H1 (cell line): ENCODE measurements around the gene TGFBR2. TPM values are rescaled to one million over a fixed set of nuclear protein-coding genes. Genes with fewer than 3 reads are reported as not detected.

Experiments used
- CTCF ChIA-PET: fragments of 300-600 bp; sonication (Branson Sonifier 250); formaldehyde crosslinking; loops from one replicate; lab custom pipeline; 2021; ENCODE audit not compliant: partially characterized antibody; lab: Charles Lee
- POLR2A ChIA-PET: fragments of 300-600 bp; sonication (Branson Sonifier 250); formaldehyde crosslinking; loops from one replicate; lab custom pipeline; 2021; ENCODE audit warnings: inconsistent platforms; ENCODE audit not compliant: partially characterized antibody; lab: Charles Lee
- DNase-seq, 2 experiments: peaks; one replicate each; pipeline versions ENCODE4 v3.0.0 to v3.0.0-alpha.2; 2010 to 2022; ENCODE audit warnings: low spot score in 2 of 2, low read depth in 1 of 2, mixed read lengths in 1 of 2
- FAIRE-seq: peaks from 2 replicates; lab custom pipeline; 2011; peaks lifted over from hg19 to GRCh38; lab: Jason Lieb, UNC
- H2AFZ ChIP-seq: 2 replicates; pipeline ENCODE4 v1.8.1; 2012; ENCODE audit warnings: low read length, inconsistent platforms
- H2AK5ac ChIP-seq: 2 replicates; pipeline ENCODE4 v1.6.1; 2013; ENCODE audit warnings: low read depth, low read length
- H2BK120ac ChIP-seq: replicated peaks from 2 replicates; pipeline ENCODE3; 2013; ENCODE audit warnings: low read depth, low read length, inconsistent platforms
- H2BK12ac ChIP-seq: 2 replicates; pipeline ENCODE4 v1.6.1; 2013; ENCODE audit warnings: low read depth, low read length
- H2BK15ac ChIP-seq: 2 replicates; pipeline ENCODE4 v1.6.1; 2013; ENCODE audit warnings: low read length
- H2BK20ac ChIP-seq: 2 replicates; pipeline ENCODE4 v1.6.1; 2013; ENCODE audit warnings: low read length
- H2BK5ac ChIP-seq: 2 replicates; pipeline ENCODE4 v1.6.1; 2013; ENCODE audit warnings: low read depth, low read length
- H3K14ac ChIP-seq: 2 replicates; pipeline ENCODE4 v1.6.1; 2013; ENCODE audit warnings: inconsistent platforms; ENCODE audit not compliant: insufficient read length
- H3K18ac ChIP-seq: 2 replicates; pipeline ENCODE4 v1.6.1; 2013; ENCODE audit warnings: low read length; ENCODE audit errors: extremely low read depth
- H3K23ac ChIP-seq: 2 replicates; pipeline ENCODE4 v1.6.1; 2013; ENCODE audit warnings: inconsistent platforms; ENCODE audit not compliant: insufficient read length
- H3K23me2 ChIP-seq: 2 replicates; pipeline ENCODE4 v1.6.1; 2013; ENCODE audit warnings: low read depth, low read length
- H3K27ac ChIP-seq: 2 replicates; pipeline ENCODE4 v1.6.1; 2011; ENCODE audit warnings: low read depth, low read length, inconsistent platforms
- H3K27me3 ChIP-seq, 4 experiments: replicated peaks in 1 of 4; 1 replicate in 1 of 4; 2 replicates in 3 of 4; pipeline versions ENCODE4 v1.6.1 to v1.8.1; 2011 to 2013; ENCODE audit warnings: low read length in 3 of 4, mild to moderate bottlenecking in 3 of 4, inconsistent platforms in 2 of 4, mixed read lengths in 2 of 4, moderate library complexity in 1 of 4; ENCODE audit not compliant: control insufficient read depth in 3 of 4, insufficient read depth in 3 of 4; ENCODE audit errors: extremely low read depth in 1 of 4
- H3K36me3 ChIP-seq, 4 experiments: 2 replicates each; pipeline versions ENCODE4 v1.6.1 to v1.8.1; 2011 to 2013; ENCODE audit warnings: mild to moderate bottlenecking in 4 of 4, low read length in 3 of 4, moderate library complexity in 2 of 4, control low read depth in 1 of 4, inconsistent platforms in 1 of 4; ENCODE audit not compliant: insufficient read depth in 4 of 4, control insufficient read depth in 2 of 4
- H3K4ac ChIP-seq: replicated peaks from 2 replicates; pipeline ENCODE3; 2013; ENCODE audit warnings: low read length, low read depth, mixed read lengths, inconsistent platforms; ENCODE audit not compliant: insufficient read length
- H3K4me1 ChIP-seq, 4 experiments: replicated peaks in 1 of 4; 1 replicate in 1 of 4; 2 replicates in 3 of 4; pipeline versions ENCODE4 v1.6.1 to v1.8.1; 2011 to 2013; ENCODE audit warnings: low read length in 3 of 4, inconsistent platforms in 2 of 4, mixed read lengths in 1 of 4; ENCODE audit not compliant: insufficient read depth in 4 of 4, control insufficient read depth in 3 of 4
- H3K4me2 ChIP-seq, 2 experiments: 2 replicates each; pipeline versions ENCODE4 v1.6.1 to v1.8.1; 2011 to 2013; ENCODE audit warnings: low read depth in 2 of 2, low read length in 2 of 2, control low read depth in 1 of 2, inconsistent platforms in 1 of 2, mild to moderate bottlenecking in 1 of 2; ENCODE audit not compliant: insufficient read depth in 1 of 2
- H3K4me3 ChIP-seq, 4 experiments: fragments of 200-600, 300-600 bp in 1 of 4; sonication (generic), shearing (Covaris generic), sonication (Bioruptor Twin) in 1 of 4; 2 replicates each; pipeline versions ENCODE4 v1.5.1 to v1.8.1; 2011 to 2016; ENCODE audit warnings: low read length in 4 of 4, low read depth in 3 of 4, control low read depth in 2 of 4, inconsistent platforms in 2 of 4, mild to moderate bottlenecking in 2 of 4, mixed read lengths in 1 of 4, moderate library complexity in 1 of 4; ENCODE audit not compliant: insufficient read depth in 2 of 4; ENCODE audit errors: extremely low read depth in 1 of 4
- H3K56ac ChIP-seq: replicated peaks from 2 replicates; pipeline ENCODE3; 2013; ENCODE audit warnings: low read depth, mild to moderate bottlenecking, mixed read lengths, low read length, inconsistent platforms; ENCODE audit not compliant: insufficient read length
- H3K79me1 ChIP-seq: 2 replicates; pipeline ENCODE4 v1.6.1; 2013; ENCODE audit warnings: low read depth, low read length, control low read depth
- H3K79me2 ChIP-seq, 2 experiments: 2 replicates each; pipeline versions ENCODE4 v1.6.1 to v1.8.1; 2012 to 2013; ENCODE audit warnings: low read length in 2 of 2, mild to moderate bottlenecking in 2 of 2, inconsistent platforms in 1 of 2; ENCODE audit not compliant: insufficient read depth in 2 of 2, control insufficient read depth in 1 of 2
- H3K9ac ChIP-seq, 4 experiments: replicated peaks in 1 of 4; 1 replicate in 1 of 4; 2 replicates in 3 of 4; pipeline versions ENCODE4 v1.6.1 to v1.8.1; 2011 to 2013; ENCODE audit warnings: low read depth in 3 of 4, low read length in 3 of 4, control low read depth in 2 of 4, mild to moderate bottlenecking in 2 of 4, moderate library complexity in 2 of 4, inconsistent platforms in 1 of 4; ENCODE audit errors: extremely low read depth in 1 of 4
- H3K9me3 ChIP-seq, 2 experiments: 2 replicates each; pipeline versions ENCODE4 v1.6.1 to v1.8.1; 2012 to 2013; ENCODE audit warnings: mild to moderate bottlenecking in 2 of 2, moderate library complexity in 2 of 2, control low read depth in 1 of 2, inconsistent platforms in 1 of 2, low read depth in 1 of 2, low read length in 1 of 2, mixed read lengths in 1 of 2; ENCODE audit not compliant: insufficient read depth in 2 of 2
- H4K20me1 ChIP-seq, 2 experiments: replicated peaks in 1 of 2; 2 replicates each; pipeline versions ENCODE3 to v1.8.1; 2011 to 2013; ENCODE audit warnings: inconsistent platforms in 2 of 2, low read length in 2 of 2, mild to moderate bottlenecking in 1 of 2; ENCODE audit not compliant: insufficient read depth in 2 of 2, control insufficient read depth in 1 of 2
- H4K5ac ChIP-seq: 2 replicates; pipeline ENCODE4 v1.6.1; 2013; ENCODE audit warnings: low read length, low read depth, mixed read lengths, inconsistent platforms; ENCODE audit not compliant: insufficient read length
- H4K8ac ChIP-seq: 2 replicates; pipeline ENCODE4 v1.8.0; 2013; ENCODE audit warnings: mild to moderate bottlenecking, moderate library complexity, low read length, inconsistent platforms; ENCODE audit not compliant: insufficient read depth; ENCODE audit errors: extremely low read depth
- H4K91ac ChIP-seq: replicated peaks from 2 replicates; pipeline ENCODE3; 2013; ENCODE audit warnings: low read length, mixed read lengths, inconsistent platforms; ENCODE audit not compliant: insufficient read length
- GTF2F1 ChIP-seq: IDR thresholded peaks from 2 replicates; pipeline ENCODE4 v1.6.1; 2012; ENCODE audit warnings: low read depth, low read length, improper control_type of control experiment, borderline replicate concordance
- HDAC6 ChIP-seq: IDR thresholded peaks from one replicate; pipeline ENCODE4 v1.7.1; 2012; ENCODE audit warnings: low read depth, mild to moderate bottlenecking, inconsistent platforms, low read length, moderate library complexity
- KDM5A ChIP-seq: fragments of 200-600 bp; IDR thresholded peaks from 2 replicates; pipeline ENCODE4 v1.7.1; 2012; ENCODE audit warnings: mild to moderate bottlenecking, low read length, inconsistent platforms, mixed read lengths
- RAD21 ChIP-seq, 2 experiments: IDR thresholded peaks in 1 of 2; conservative IDR thresholded peaks in 1 of 2; 2 replicates each; pipeline ENCODE4 v1.6.1; 2011; ENCODE audit warnings: low read depth in 2 of 2, low read length in 2 of 2, improper control_type of control experiment in 1 of 2, inconsistent platforms in 1 of 2, mild to moderate bottlenecking in 1 of 2, moderate library complexity in 1 of 2
- SIRT6 ChIP-seq: IDR thresholded peaks from one replicate; pipeline ENCODE4 v1.7.1; 2012; ENCODE audit warnings: low read length, inconsistent platforms
- SUZ12 ChIP-seq: fragments of 200-600 bp; sonication (generic); IDR thresholded peaks from 2 replicates; pipeline ENCODE4 v1.6.1; 2012; ENCODE audit warnings: mild to moderate bottlenecking, inconsistent platforms, low read length, moderate library complexity, mixed read lengths
- TBP ChIP-seq: IDR thresholded peaks from 2 replicates; pipeline ENCODE4 v1.6.1; 2011; ENCODE audit warnings: low read depth, low read length, improper control_type of control experiment
- TCF12 ChIP-seq: IDR thresholded peaks from 2 replicates; pipeline ENCODE4 v1.6.1; 2011; ENCODE audit warnings: low read depth, mild to moderate bottlenecking, low read length
- WGBS, 2 experiments: shearing (Covaris generic) in 1 of 2; methylation state at CpG; one replicate each; pipeline versions ENCODE4 v1.1.6 to v1.1.7; 2013 to 2015; ENCODE audit warnings: low lambda C conversion rate in 2 of 2, mixed read lengths in 2 of 2, inconsistent platforms in 1 of 2, low coverage in 1 of 2, missing lambda C conversion rate in 1 of 2; ENCODE audit not compliant: insufficient replicate concordance in 2 of 2, insufficient coverage in 1 of 2, insufficient read length in 1 of 2; ENCODE audit errors: extremely low coverage in 1 of 2, missing lambda C conversion rate in 1 of 2; 5-methylcytosine and 5-hydroxymethylcytosine counted together
- polyA plus RNA-seq, 7 experiments: library from polyadenylated mRNA; depleted of rRNA in 3 of 7; stranded (reverse) in 5 of 7; unstranded in 2 of 7; fragments of >200 nt in 5 of 7; fragments of 200-250 nt in 2 of 7; gene quantifications; 1 replicate in 5 of 7; 2 replicates in 1 of 7; 4 replicates in 1 of 7; pipeline versions ENCODE4 v1.2.1 to v1.2.3, GENCODE V29; 2011 to 2013; ENCODE audit warnings: missing spikeins in 2 of 7, mixed read lengths in 2 of 7
- total RNA-seq: library from RNA; stranded (reverse); fragmentation: NEBNext Ultra II Directional; extraction: Animal tissue kit (Norgen Biotek cat#: 25700); gene quantifications from 2 replicates; pipeline ENCODE4 v1.2.1, GENCODE V29; 2021

TGFBR2 gene
- total and polyA plus RNA-seq, 2 of the 8 experiments (the other 6 are each of a cell fraction or from before 2014, with no cell fraction given) = 4.2 to 7.4 TPM

DNA sequence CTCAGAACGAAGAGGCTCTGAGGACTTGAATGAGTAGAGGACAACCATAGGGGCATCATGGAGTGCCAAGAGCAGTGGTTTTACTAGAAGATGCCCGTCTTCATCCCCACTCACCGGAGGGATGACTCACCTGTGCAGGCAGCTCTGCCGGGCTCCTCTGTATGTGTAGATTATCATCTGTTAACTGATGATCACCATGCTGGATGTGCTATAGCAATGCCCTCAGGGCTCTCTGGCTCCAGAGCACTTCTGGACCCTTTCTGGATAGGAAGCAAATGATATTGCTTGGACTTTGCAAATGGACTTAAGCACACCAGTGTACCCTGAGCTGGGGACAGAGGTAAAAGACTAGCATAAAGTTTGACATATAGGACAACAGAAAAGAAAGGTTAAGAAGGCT lies 10.2 kb upstream of the TGFBR2 start:
- H3K79me2 ChIP-seq = no peaks in the 10 kb centered on the region
- H3K23ac ChIP-seq = no peak overlapping the region
- TF ChIP-seq TBP (no peak), SIRT6 (no peak), TCF12 (no peak), SUZ12 (no peak), RAD21 (IDR thresholded peaks at IDR 0.05 in 1 of 2, conservative IDR thresholded peaks at IDR 0.05 in 1 of 2; ENCODE audit: low read depth in 2 of 2, low read length in 2 of 2) (no peak), HDAC6 (no peak), KDM5A (no peak), GTF2F1 (no peak)
- H3K79me1 ChIP-seq = no peaks in the 10 kb centered on the region
- no peaks in the 10 kb centered on the region for H3K36me3 ChIP-seq
- no peak overlapping the region for H2BK12ac ChIP-seq
- CTCF ChIA-PET = no interaction called here
- POLR2A ChIA-PET = no interaction called here
- no peak overlapping the region for H2BK120ac ChIP-seq
- H3K4me3 ChIP-seq = no peak overlapping the region
- H3K9ac ChIP-seq = no peak overlapping the region
- no peak overlapping the region for H2AFZ ChIP-seq
- no peak overlapping the region for H4K8ac ChIP-seq
- FAIRE-seq (no peak), DNase-seq (no peak)
- no peak overlapping the region for H3K18ac ChIP-seq
- H3K23me2 ChIP-seq = no peaks in the 10 kb centered on the region; the same call in 1 of the 2 replicates
- no peak overlapping the region for H3K27ac ChIP-seq
- no peak overlapping the region for H3K4ac ChIP-seq
- no peak overlapping the region for H3K4me2 ChIP-seq
- no peak overlapping the region for H2BK15ac ChIP-seq
- H2BK20ac ChIP-seq = no peak overlapping the region
- WGBS, 2 experiments = 96% methylated on average over 4 of the region's 4 CpGs; no CpG with 5 or more reads in 1 of the 2 experiments
- no peaks in the 10 kb centered on the region for H4K20me1 ChIP-seq
- no peaks in the 10 kb centered on the region for H3K27me3 ChIP-seq
- no peak overlapping the region for H2AK5ac ChIP-seq
- no peak overlapping the region for H3K14ac ChIP-seq
- H3K9me3 ChIP-seq = no peaks in the 10 kb centered on the region
- H4K5ac ChIP-seq = no peak overlapping the region
- no peak overlapping the region for H2BK5ac ChIP-seq
- H3K4me1 ChIP-seq = no peaks in the 10 kb centered on the region
- no peak overlapping the region for H3K56ac ChIP-seq
- no peak overlapping the region for H4K91ac ChIP-seq
